GM21529 (cell line): ENCODE data around the gene PLCB1.

Experiments used
- ATAC-seq: cut with Tn5 transposase; IDR thresholded peaks from one replicate; pipeline ENCODE4 v1.9.1; 2021; ENCODE audit not compliant: unreplicated experiment

The PLCB1 gene

DNA sequence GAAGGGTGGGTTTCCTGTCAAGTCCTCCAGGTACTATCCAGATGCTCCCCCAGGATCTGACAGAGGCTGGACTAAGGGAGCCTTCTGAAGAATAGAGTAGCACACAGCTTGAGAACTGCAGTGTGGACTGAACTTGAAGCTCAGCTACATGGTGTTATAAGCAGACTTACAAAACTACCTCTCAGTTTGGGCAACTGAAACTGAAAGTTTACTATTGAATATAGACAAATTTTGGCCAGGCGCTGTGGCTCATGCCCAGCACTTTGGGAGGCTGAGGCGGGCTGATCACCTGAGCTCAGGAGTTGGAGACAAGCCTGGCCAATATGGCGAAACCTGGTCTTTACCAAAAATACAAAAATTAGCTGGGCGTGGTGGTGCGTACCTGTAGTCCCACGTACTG, 348.5 kb downstream of the PLCB1 start:
- no peak for ATAC-seq

DNA sequence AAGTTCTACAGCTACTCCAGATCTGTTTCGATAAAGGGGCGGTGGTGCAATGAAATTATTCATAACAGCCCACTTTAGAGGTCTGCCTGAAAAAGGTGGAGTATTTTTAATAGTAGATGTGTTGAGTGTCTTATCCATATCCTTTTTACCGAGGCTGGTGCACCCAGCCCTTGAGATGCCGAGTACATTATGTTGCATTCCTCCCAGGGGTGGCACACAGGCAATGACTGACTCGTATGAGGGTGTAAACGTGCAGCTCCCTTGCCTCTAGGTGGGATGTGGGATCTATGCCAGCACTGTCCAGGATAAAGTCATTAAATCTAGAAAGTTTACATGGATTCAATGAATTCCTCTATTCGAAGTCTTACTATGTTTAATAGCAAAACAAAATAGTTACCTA, 355.6 kb downstream of the PLCB1 start:
- ATAC-seq = no peak

DNA sequence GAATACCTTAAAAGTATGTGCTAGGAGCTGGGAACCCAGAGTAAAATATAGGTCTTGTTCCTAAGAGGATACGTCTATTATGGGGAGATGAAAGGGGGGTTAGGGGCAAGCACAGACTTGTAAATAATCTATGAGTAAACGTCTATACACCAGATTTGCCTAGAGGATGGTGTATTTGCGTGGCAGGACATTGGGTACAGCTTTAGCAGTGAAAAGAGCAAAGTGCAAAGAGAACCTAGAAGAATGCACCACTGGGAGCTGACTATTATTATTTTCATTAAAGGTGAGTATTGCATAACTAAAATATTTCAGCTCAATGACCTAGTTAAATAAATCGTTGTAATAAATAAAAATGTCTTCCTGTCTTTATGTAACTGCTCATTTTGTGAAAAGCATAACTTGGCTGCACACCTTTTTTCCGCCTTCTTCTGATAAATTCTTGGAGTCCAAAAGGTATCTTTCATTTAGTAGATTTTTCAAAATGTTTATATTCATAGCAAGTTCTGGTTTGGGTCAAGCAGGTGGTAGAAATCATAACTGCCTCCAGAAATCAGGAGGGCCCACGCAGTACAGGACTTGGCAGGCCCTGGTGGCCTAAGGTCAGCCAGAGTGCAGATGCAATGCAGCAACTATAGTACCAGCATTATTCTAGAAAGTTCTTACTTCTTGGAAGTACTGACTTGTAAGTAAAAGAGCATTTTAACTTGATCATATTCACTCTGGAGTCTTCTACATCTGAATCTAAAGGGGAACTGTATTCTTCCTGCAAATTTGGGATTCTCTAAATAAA, 357.2 kb downstream of the PLCB1 start:
- no peak for ATAC-seq

DNA sequence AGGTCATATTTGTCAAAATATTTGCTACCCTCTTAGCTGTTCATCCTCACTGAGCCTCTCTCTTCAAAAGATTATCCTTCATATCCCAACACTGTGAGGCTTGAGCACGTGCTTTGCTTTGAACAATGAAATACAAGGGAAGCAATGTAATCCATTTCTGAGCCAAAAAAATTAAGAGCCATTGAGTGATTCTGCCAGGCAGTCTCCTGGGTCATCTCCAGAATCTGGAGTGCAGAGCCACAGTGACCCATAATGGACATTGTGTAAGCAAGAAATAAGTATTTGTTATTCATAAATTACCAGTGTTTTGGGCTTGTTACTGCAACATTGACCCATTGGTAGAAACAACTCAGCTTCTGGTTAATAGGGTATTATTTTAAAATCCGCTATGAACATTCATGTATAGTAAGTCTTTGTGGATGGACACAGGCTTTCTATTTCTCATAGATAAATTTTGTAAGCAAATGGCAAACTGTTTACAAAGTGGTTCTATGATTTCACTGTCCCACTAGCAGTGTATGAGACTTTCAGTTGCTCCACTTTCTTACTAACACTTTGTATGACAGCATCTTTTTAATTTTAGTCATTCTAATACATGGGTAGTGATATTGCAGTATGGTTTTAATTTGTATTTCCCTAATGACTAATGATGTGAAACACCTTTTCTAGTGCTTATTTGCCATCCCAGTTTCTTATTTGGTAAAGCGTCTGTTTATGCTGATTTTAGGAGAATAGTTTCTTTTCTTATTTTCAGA, 358.2 kb downstream of the PLCB1 start:
- ATAC-seq = no peak

DNA sequence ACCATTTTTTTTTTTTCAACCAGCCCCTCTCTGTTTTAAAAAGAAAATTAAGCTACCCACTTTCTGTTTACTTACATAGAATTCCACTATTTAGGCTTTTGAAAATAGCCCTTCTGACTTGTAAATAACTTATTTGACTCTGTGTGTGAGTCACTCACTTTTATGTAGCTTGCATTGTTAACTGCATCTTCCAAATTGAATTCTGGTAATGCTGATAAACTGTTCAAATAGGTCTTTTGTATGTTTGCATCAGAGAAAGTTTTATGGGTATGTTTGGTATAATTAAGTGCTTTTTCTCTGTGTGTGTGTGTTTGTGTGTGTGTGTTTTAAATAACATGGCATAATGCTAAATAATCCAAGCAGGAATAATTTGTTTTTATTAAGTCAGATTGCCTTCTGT, 360.1 kb downstream of the PLCB1 start:
- ATAC-seq = no peak

DNA sequence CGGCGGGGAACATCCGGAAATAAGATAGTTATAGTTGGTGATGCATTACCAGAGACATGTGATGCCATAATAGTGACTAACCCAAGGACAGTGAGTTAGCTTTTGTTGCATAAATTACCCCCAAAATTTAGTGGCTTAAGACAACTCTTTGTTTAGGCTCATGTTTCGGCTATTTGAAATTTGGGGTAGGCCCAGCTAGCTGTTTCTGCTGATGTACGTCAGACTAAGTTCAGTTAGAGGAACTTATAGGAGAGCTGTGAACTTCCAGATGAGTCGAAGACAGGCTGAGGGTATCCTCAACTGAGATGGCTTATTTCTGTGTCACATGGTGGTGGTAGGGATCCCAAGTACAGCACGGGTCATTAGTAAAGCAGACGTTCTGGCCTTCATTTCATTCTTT, 366.5 kb downstream of the PLCB1 start:
- no peak for ATAC-seq

DNA sequence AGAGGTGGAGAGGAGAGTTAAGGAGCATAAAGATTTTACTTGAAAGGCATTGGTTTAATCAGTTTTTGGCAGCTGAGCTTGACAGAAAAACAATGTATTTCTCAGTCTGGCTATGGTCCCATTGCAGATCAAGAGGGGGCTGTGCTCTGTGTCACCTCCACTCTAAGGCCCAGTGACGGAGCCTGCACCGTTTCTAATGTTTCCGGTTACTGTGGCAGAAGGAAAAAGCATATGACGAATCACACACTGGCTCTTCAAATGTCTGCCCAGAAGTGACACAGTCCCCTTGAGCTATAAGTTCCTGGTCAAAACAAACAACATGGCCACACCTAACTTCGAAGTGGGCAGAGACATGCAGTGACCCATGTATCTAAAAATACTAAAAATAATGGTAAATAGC, 372.0 kb downstream of the PLCB1 start:
- ATAC-seq = no peak

DNA sequence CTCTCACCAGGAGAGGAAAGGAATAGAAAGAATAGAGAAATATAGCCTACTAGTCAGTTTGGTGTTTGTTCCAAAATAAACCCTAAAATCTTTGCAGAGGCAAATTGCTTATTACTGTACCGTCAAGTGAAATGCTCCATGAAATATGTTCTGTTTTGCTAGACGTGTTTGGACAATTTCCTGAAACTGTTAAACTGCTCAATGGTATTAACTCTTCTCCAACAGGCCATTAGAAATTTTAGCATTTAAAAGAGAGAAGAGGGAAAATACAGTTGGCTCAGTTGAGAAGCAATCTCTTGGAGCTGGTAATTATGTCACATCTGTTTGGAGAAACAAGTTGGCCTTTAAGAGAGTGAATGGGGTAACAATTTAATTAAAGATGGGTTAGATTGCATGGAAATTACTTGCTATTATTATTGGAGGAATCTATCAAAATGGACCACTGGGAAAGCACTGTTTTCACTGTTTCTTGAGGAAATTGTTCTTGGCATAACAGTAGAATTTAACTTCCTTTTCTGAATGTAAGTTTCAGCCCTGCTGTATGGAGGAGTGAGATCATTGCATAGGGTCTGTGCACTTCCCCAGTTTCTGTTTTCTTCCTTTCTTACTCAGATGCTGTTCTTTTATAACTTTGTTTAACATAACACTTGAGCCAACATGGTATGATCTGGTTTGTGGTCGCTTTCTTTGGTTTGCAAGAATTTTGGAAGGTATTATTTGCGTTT, 373.6 kb downstream of the PLCB1 start:
- ATAC-seq = no peak

DNA sequence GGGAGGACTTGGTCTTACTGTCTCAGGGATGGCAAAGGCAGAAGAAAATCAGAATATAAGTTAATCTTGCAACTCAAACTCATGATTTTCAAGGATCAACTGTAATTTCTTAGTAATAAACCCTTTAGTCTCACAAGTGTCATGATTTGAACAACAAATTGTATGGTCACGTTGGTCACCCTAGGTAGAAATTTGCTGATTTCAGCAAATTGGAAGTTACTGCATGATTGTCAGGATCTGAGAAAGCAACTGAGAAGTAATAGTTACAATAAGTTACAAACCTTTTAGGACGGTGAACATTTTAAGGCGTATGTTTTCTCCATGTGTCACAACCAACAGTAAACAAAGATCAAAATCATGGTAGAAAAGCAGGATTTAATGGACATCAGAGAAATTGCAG, 375.2 kb downstream of the PLCB1 start:
- ATAC-seq = no peak

DNA sequence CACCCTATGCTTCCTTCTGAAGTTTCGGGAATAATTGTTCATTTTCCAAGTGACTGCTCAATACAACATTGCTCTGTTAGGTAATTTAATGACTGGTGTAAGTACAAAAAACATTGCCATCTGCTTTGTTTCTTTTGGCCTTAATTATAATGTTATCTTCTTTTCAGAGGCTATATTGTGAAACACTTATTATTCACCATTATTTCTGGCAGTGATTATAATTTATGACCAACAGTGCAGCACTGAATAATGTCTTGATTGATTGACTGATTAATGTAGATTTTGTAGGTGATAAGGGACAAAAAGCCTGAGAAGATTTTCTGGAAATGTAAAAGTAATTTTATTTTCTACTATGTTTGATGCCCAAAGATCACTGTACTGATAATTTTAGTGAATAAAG, 377.7 kb downstream of the PLCB1 start:
- ATAC-seq = no peak

DNA sequence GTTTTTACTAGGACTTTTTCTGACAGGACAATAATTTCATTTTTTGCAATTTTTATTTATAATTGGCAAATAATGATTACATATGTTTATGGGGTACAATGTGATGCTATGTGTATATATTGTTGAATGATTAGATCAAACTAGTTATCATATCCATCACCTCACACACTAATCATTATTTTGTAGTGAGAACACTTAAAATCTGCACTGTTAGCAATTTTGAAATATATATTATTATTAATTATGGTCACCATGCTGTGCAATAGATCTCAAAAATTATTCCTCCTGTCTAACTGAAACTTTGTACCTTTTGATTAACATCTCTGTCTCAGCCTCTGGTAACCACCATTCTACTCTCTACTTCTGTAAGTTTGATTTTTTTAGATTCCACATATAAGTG, 378.7 kb downstream of the PLCB1 start:
- ATAC-seq = no peak

DNA sequence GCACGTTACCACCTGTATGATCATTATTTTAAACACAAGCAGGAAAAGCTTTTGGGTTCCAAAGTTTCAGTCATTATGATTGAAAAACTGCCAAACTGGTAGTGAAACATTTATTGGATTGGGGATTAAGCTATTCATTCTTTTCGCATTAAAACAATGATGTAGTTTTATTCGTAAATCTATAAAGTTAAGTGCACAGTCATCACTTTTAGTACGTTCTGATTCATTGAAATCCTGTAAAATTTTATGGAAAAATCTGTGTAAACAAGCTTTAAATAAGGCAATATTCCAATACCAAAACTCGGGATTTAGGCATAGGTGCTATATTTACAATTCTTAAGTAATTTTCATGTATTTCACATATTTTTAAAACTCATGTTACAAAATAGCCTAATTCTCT, 379.9 kb downstream of the PLCB1 start:
- ATAC-seq = no peak

DNA sequence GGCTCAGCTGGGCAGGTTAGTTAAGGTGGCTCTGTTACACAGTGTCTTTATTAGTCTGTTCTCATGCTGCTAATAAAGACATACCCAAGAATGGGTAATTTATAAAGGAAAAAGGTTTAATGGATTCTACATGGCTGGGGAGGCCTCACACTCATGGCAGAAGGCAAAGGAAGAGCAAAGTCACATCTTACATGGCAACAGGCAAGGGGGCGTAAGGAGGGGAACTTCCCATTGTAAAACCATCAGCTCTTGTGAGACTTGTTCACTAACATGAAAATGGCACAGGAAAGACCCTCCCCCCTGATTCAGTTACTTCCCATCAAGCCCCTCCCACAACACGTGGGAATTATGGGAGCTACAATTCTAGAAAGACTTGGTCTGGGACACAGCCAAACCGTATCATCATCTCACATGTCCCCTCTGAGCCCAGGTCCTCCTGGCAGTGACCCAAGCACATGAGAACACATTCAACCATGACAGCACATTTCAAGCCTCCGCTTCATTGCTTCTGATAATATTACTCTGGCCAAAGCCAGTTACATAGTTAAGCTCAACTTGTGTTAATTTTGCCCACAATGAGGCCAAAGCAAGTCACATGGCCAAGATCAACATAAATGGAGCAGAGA, 383.9 kb downstream of the PLCB1 start:
- no peak for ATAC-seq

DNA sequence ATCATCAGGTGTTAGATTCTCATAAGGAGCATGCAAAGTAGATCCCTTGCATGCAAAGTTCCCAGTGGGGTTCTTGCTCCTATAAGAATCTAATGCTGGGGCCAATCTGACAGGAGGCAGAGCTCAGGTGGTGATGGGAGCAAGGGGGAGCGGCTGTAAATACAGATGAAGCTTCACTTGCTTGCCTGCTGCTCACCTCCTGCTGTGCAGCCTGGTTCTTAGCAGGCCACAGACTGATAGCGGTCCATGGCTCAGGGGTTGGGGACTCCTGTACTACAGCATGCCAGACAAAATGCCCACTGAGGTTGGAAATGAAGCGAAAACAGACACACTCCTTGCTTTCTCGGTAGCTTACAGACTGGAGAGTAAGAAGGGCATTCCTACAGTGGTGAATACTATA, 386.8 kb downstream of the PLCB1 start:
- no peak for ATAC-seq

DNA sequence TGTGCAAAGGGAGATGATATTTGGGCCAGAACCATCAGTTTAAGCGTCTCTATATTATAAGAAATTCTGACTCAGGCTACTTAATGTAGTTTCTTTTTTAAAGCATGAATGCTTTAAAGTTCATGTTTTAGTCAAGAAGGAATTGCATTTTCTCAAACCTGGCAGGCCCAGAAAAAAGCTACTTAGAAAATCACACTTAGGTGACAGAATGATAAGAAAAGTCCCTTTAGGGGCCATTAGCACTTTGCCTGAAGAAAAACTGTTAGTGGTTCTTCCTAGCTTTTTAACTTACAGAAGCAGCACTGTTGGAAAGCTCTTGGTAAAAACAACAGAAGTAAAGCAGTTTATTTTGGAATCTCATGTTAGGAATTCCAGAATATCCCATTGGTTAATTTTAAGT, 387.8 kb downstream of the PLCB1 start:
- no peak for ATAC-seq

DNA sequence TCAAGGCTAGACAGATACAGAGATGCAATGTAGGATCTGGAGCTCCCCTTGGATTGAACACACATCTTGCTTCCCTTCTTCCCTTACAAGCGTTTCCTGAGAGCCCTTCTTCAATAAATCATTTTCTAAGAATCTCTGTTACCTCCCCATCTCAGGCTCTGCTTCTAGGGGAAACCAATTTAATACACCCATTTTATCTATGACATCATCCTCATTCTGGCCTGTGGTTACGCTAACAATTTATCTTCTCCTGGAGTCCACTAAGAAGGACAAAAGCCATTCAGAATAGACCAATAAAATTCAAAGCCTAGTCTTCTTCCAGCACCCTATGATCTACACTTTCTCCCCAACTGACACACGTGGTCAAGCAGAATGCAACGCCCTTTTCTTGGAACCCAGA, 390.1 kb downstream of the PLCB1 start:
- no peak for ATAC-seq

DNA sequence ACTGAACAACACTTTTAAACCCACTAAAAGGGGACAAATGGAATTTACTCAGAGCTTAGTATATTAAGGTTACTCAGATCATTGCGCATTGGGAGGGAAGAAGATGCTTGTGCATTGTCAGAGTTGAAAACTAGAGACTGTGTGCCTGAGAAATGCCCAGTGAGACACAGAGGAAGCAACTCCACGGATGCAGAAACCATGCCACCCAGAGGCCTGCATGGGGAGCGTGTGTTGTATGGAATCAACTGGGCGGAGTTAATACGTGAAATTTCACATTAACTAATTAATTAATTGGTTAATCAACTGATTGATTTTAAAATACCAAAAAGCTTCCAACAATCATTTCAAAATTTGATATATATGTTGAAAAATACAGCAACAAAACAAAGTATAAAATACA, 391.6 kb downstream of the PLCB1 start:
- ATAC-seq = no peak

DNA sequence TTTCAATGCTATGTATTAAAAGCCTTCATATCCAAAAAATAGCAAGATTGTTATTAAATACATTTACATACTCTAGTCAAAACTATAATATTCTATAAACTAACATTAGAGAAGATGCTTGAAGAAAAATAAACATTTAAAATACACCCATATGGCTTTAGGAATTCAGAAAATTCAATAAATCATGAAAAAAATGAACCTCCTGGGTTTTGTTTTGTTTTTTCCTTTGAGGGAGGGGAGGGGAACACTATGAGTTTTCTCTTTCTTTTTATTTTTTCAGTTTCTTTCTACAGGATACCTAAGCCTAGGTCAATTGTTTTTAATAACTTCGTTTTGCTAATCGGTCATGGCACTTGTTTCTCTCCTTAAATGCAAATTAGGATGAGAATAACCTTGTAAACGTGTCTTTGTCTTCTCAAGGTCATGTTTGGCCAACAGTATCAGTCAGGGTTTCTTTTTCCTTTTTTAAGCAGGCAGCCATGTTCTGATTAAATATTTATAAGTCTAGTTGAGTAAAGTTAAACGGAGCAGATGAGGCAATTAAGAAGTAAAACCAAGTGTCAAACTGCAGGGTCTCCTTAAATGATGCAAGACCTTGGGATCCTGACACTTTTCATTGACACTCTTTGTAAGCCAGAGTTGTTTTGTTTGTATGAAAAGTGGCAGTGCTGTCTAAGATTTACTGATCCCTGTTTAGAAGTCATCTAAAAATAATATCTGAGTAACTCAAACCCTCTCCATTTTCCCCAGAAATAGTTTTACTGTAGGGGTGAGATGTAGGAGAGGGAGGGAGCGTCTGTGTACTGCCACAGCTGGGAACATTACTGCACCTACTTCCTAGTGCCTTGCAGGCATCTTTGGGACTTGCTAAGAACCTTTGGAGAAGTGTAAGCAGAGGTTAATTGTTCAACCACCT, 392.3 kb downstream of the PLCB1 start:
- no peak for ATAC-seq

DNA sequence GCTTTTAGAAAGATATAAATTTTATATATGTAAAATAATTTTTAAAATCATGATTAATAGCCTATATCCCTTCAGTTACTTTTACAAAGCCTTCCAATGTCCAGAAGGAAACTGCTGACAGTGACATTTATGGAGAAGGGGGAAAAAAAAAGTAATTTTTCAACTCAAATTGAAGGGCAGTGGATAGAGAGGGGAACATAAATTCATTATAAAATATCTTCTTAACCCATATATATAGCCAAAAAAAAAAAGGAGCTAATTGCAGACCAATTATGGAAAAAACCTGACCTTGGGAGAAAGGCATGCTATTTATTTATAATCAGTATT, 392.9 kb downstream of the PLCB1 start:
- ATAC-seq = no peak

DNA sequence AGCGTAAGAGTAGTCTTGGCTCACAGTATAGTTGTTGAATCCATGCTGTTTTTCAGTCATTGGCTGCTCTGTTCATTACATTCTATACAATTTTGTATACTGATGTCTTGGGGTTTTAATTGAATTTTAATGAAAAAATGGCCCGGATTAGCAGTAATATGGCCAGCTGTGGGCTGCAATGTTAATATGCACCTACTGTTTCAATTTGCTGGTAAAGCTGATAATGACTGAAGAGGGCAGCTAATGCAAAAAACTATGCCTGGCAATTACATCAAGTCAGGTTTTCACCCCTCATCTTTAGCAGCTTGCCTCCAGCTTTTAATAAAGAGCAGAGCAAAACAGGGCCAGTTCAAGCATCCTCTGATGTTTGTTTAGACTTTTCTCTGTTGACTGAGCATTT, 394.5 kb downstream of the PLCB1 start:
- no peak for ATAC-seq
